Measurements from ENCODE around the gene SPATC1L.

Gene SPATC1L

GRCh38 chr21:46182548-46183336 lies 1.5 kb downstream of the SPATC1L start:
- H3K4me3 ChIP-seq (ENCODE audit: low read length) = peak overlapping the region; percentile 13; the same call in 1 of the 2 replicates
- no peak for DNase-seq (ENCODE audit: low read depth)

GRCh38 chr21:46181953-46182547 lies 2.2 kb downstream of the SPATC1L start:
- no peak for TF ChIP-seq CTCF (conservative IDR thresholded peaks at IDR 0.05; ENCODE audit: low read length)

More at GRCh38 chr21:46182548-46183336, 1.5 kb downstream of the SPATC1L start:
- no peak for TF ChIP-seq CTCF (conservative IDR thresholded peaks at IDR 0.05; ENCODE audit: low read length)

GRCh38 chr21:46181436-46181835 lies 2.8 kb downstream of the SPATC1L start:
- H3K4me3 ChIP-seq (ENCODE audit: low read length) = no peak overlapping the region
- DNase-seq (ENCODE audit: low read depth) = no peak
- TF ChIP-seq CTCF (conservative IDR thresholded peaks at IDR 0.05; ENCODE audit: low read length) = no peak

More at GRCh38 chr21:46181953-46182547, 2.2 kb downstream of the SPATC1L start:
- DNase-seq (ENCODE audit: low read depth) = no peak
- H3K4me3 ChIP-seq (ENCODE audit: low read length) = no peak overlapping the region

- H3K4me3 ChIP-seq (ENCODE audit: low read length) = no peak overlapping the region
- DNase-seq (ENCODE audit: low read depth) = no peak
- no peak for TF ChIP-seq CTCF (conservative IDR thresholded peaks at IDR 0.05; ENCODE audit: low read length)
Measured at GRCh38 chr21:46180778-46181391, 3.4 kb downstream of the SPATC1L start.

- TF ChIP-seq CTCF (conservative IDR thresholded peaks at IDR 0.05; ENCODE audit: low read length) = no peak
- H3K4me3 ChIP-seq (ENCODE audit: low read length) = no peak overlapping the region
- DNase-seq (ENCODE audit: low read depth) = no peak
Measured at GRCh38 chr21:46180079-46180722, 4.1 kb downstream of the SPATC1L start.

GRCh38 chr21:46179708-46180078 lies 4.6 kb downstream of the SPATC1L start:
- H3K4me3 ChIP-seq (ENCODE audit: low read length) = no peak overlapping the region
- no peak for TF ChIP-seq CTCF (conservative IDR thresholded peaks at IDR 0.05; ENCODE audit: low read length)
- no peak for DNase-seq (ENCODE audit: low read depth)
